ENCODE results near the gene EFCC1.
A peak's percentile ranks its signal among the peaks of the same experiment; 100 is the strongest.

EFCC1 gene

DNA sequence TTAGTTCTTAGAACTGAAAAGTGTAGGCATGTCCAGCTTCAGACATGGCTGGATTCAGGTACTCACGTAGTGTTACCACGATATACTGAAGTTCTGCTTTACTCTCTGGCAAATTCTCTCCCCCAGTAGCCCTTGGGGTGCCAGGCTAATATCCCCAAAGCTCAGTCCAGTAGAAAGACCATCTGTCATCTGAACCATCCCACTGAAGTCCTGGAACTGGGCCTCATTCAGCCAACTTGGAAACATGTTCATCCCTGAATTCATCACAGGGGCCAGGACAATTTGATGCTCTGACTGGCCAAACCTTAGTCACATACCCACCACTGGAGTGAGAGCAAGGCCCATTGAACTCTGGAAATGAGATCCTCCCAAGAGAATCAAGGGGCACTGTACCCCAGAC is 8.2 kb downstream of the EFCC1 start:
- Histone ChIP-seq H3K27me3 (ENCODE audit: control insufficient read depth, insufficient read depth, low read length) (no peaks in the 10 kb centered on the region), H3K9me3 (ENCODE audit: control insufficient read depth, low read length) (no peaks in the 10 kb centered on the region), H3K4me3 (ENCODE audit: low read length) (no peak overlapping the region), H3K36me3 (ENCODE audit: control insufficient read depth, insufficient read depth, low read length) (no peaks in the 10 kb centered on the region), H3K4me1 (ENCODE audit: control insufficient read depth, insufficient read depth, low read length) (peaks cover 19% of the 10 kb centered on the region), H3K9ac (ENCODE audit: low read length) (no peak overlapping the region)

DNA sequence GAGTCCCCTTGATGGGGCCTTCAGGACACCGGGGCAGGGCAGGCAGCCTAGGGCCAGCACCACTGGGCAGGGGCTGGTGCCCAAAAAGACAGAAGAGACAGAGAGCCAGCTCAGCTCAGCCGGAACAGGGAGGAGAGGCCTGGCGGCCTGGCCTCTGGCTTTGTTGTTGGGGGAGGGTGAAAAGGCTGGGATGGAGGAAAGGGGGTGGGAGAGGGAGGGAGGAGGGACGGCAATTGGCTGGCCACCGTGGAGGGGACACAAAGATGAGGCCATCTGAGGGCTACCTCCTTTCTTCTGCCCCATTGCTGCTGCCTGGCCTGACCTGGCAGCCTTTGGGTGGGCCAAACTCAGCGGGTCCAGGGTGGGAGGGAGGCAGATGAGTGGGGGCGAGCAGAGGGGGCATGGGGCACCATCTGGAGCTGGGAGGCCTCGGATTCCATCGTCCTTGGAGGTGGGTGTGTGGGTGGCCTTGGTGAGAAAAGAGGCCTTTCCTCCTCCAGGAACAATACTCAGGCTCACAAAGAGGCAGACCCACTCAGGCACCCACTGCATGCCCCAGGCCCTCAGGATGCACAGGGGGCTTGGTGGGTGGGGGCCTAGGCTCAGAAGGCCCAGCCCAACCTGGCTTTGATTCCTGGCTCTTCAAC is 9.3 kb downstream of the EFCC1 start:
- peaks cover 7% of the 10 kb centered on the region for H3K4me1 ChIP-seq (ENCODE audit: control insufficient read depth, insufficient read depth, low read length)
- no peak overlapping the region for H3K4me3 ChIP-seq (ENCODE audit: low read length)
- no peaks in the 10 kb centered on the region for H3K27me3 ChIP-seq (ENCODE audit: control insufficient read depth, insufficient read depth, low read length)
- H3K9me3 ChIP-seq (ENCODE audit: control insufficient read depth, low read length), result no peaks in the 10 kb centered on the region
- H3K36me3 ChIP-seq (ENCODE audit: control insufficient read depth, insufficient read depth, low read length), result no peaks in the 10 kb centered on the region
- H3K9ac ChIP-seq (ENCODE audit: low read length), result no peak overlapping the region

GRCh38 chr3:129013491-129013891 is 12.4 kb downstream of the EFCC1 start:
- no peaks in the 10 kb centered on the region for H3K36me3 ChIP-seq (ENCODE audit: control insufficient read depth, insufficient read depth, low read length)
- H3K4me3 ChIP-seq (ENCODE audit: low read length), result no peak overlapping the region
- no peaks in the 10 kb centered on the region for H3K9me3 ChIP-seq (ENCODE audit: control insufficient read depth, low read length)
- peaks cover 15% of the 10 kb centered on the region for H3K4me1 ChIP-seq (ENCODE audit: control insufficient read depth, insufficient read depth, low read length)
- H3K27me3 ChIP-seq (ENCODE audit: control insufficient read depth, insufficient read depth, low read length), result no peaks in the 10 kb centered on the region
- no peak overlapping the region for H3K9ac ChIP-seq (ENCODE audit: low read length)

DNA sequence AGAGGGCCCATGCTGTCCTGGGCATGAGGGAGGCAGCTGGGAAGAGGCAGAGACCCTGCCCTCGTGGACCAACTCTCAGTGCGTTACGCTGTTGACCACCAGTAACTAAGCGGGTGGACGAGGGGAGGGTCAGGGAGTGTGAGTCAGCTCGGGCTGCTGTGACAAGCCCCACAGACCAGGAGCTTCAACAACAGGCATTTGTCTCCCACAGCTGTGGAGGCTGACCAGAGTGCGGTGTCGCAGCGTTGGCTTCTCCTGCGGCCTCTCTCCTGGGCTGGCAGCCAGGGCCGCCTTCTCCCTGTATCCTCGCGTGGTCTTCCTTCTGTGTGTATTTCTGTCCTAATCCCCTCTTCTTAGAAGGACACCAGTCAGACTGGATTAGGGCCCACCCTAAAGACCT is 13.0 kb downstream of the EFCC1 start:
- Histone ChIP-seq H3K36me3 (ENCODE audit: control insufficient read depth, insufficient read depth, low read length) (no peaks in the 10 kb centered on the region), H3K4me3 (ENCODE audit: low read length) (no peak overlapping the region), H3K9ac (ENCODE audit: low read length) (no peak overlapping the region), H3K9me3 (ENCODE audit: control insufficient read depth, low read length) (no peaks in the 10 kb centered on the region), H3K4me1 (ENCODE audit: control insufficient read depth, insufficient read depth, low read length) (peaks cover 15% of the 10 kb centered on the region), H3K27me3 (ENCODE audit: control insufficient read depth, insufficient read depth, low read length) (no peaks in the 10 kb centered on the region)

DNA sequence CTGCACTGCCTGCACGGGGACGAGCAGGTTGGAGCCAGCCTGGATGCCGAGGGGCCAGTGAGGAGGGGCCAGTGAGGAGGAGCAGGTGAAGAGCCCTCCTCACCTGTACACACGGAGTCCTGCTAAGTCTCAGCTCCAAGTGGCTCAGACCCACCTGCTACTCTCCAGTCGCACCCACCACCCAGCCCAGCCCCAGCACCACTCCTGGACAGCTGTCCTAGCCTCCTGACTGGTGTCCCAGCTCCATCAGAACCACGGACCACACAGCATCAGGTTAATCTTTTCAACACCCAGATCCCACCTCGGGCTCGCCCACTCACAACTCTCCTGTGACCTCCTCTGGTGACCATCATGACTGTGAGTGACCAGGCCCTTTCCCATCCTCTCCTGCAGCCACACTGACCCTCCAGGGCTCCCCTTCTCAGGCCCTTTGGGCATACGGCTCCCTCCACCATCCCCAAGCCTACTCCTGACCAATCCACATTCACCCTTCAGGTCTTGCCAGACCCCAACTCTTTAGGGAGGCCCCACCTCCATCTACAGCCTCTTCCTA is 13.8 kb downstream of the EFCC1 start:
- H3K9ac ChIP-seq (ENCODE audit: low read length), result no peak overlapping the region
- no peak overlapping the region for H3K4me3 ChIP-seq (ENCODE audit: low read length)
- H3K27me3 ChIP-seq (ENCODE audit: control insufficient read depth, insufficient read depth, low read length), result no peaks in the 10 kb centered on the region
- no peaks in the 10 kb centered on the region for H3K9me3 ChIP-seq (ENCODE audit: control insufficient read depth, low read length)
- peaks cover 15% of the 10 kb centered on the region for H3K4me1 ChIP-seq (ENCODE audit: control insufficient read depth, insufficient read depth, low read length)
- H3K36me3 ChIP-seq (ENCODE audit: control insufficient read depth, insufficient read depth, low read length), result no peaks in the 10 kb centered on the region

GRCh38 chr3:129015388-129016105 is 14.4 kb downstream of the EFCC1 start:
- Histone ChIP-seq H3K36me3 (ENCODE audit: control insufficient read depth, insufficient read depth, low read length) (no peaks in the 10 kb centered on the region), H3K4me3 (ENCODE audit: low read length) (no peak overlapping the region), H3K9me3 (ENCODE audit: control insufficient read depth, low read length) (no peaks in the 10 kb centered on the region), H3K27me3 (ENCODE audit: control insufficient read depth, insufficient read depth, low read length) (no peaks in the 10 kb centered on the region), H3K9ac (ENCODE audit: low read length) (no peak overlapping the region), H3K4me1 (ENCODE audit: control insufficient read depth, insufficient read depth, low read length) (peaks cover 15% of the 10 kb centered on the region)

DNA sequence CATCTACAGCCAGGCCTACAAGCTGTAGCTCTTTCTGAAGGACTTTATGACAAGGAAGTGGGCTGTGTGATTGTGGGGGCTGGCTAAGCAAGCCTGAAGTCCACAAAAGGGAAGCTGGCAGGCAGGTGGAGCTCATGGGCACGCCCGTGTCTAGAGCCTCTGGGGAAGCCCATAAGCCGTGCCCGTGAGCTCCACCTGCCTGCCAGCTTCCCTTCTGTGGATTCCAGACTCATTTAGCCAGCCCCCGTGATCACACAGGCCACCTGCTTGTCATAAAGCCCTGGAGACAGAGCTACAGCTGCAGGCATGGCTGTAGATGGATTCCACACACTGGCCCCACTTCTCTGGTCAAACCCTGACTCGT is 15.2 kb downstream of the EFCC1 start:
- Histone ChIP-seq H3K4me3 (ENCODE audit: low read length) (no peak overlapping the region), H3K4me1 (ENCODE audit: control insufficient read depth, insufficient read depth, low read length) (peaks cover 15% of the 10 kb centered on the region), H3K9me3 (ENCODE audit: control insufficient read depth, low read length) (no peaks in the 10 kb centered on the region), H3K27me3 (ENCODE audit: control insufficient read depth, insufficient read depth, low read length) (no peaks in the 10 kb centered on the region), H3K36me3 (ENCODE audit: control insufficient read depth, insufficient read depth, low read length) (no peaks in the 10 kb centered on the region), H3K9ac (ENCODE audit: low read length) (peak overlapping the region; percentile 35)

DNA sequence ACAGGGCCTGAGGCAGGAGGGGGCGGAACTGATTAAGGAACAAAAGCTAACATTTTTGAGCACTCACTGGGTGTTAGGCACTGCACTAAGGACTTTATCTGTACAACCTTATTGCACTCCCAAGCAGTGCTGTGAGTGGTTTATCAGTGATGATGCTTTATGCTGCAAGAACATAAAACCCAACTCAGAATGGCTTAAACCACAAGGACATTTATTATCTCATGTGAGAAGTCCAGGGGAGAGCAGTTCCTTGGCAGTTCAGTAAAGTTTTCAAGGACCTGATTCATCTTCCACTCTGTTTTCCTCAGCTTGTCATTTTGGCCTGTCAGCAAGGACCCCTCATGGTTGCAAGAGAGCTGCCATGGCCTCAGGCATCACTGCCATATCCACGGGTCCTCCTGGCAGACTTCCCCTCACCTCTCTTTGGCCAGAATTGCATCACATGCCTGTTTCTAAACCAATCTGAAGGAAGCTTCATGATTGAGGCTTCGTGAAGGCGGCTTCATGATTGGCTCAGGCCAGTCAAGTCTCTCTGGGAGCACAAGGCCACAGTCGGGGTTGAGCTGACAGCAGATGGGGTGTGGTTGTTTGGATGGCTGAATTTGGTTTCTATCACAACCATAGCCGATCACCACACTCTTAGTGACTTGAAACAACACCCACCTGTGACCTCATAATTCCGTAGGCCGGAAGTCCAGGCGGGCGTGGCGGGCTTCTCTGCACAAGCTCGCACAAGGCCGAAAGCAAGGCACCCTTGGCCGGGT is 15.8 kb downstream of the EFCC1 start:
- Histone ChIP-seq H3K9ac (ENCODE audit: low read length) (no peak overlapping the region), H3K36me3 (ENCODE audit: control insufficient read depth, insufficient read depth, low read length) (no peaks in the 10 kb centered on the region), H3K9me3 (ENCODE audit: control insufficient read depth, low read length) (no peaks in the 10 kb centered on the region), H3K4me1 (ENCODE audit: control insufficient read depth, insufficient read depth, low read length) (peaks cover 15% of the 10 kb centered on the region), H3K27me3 (ENCODE audit: control insufficient read depth, insufficient read depth, low read length) (no peaks in the 10 kb centered on the region), H3K4me3 (ENCODE audit: low read length) (no peak overlapping the region)

- H3K9me3 ChIP-seq (ENCODE audit: control insufficient read depth, low read length), result no peaks in the 10 kb centered on the region
- H3K36me3 ChIP-seq (ENCODE audit: control insufficient read depth, insufficient read depth, low read length), result no peaks in the 10 kb centered on the region
- no peak overlapping the region for H3K9ac ChIP-seq (ENCODE audit: low read length)
- no peaks in the 10 kb centered on the region for H3K27me3 ChIP-seq (ENCODE audit: control insufficient read depth, insufficient read depth, low read length)
- peaks cover 15% of the 10 kb centered on the region for H3K4me1 ChIP-seq (ENCODE audit: control insufficient read depth, insufficient read depth, low read length)
- no peak overlapping the region for H3K4me3 ChIP-seq (ENCODE audit: low read length)
Observed at GRCh38 chr3:129017484-129017899, 16.4 kb downstream of the EFCC1 start.

- Histone ChIP-seq H3K36me3 (ENCODE audit: control insufficient read depth, insufficient read depth, low read length) (no peaks in the 10 kb centered on the region), H3K4me1 (ENCODE audit: control insufficient read depth, insufficient read depth, low read length) (peaks cover 15% of the 10 kb centered on the region), H3K4me3 (ENCODE audit: low read length) (no peak overlapping the region), H3K27me3 (ENCODE audit: control insufficient read depth, insufficient read depth, low read length) (no peaks in the 10 kb centered on the region), H3K9me3 (ENCODE audit: control insufficient read depth, low read length) (no peaks in the 10 kb centered on the region), H3K9ac (ENCODE audit: low read length) (no peak overlapping the region)
Observed at GRCh38 chr3:129018271-129018670, 17.2 kb downstream of the EFCC1 start.

- H3K9me3 ChIP-seq (ENCODE audit: control insufficient read depth, low read length), result no peaks in the 10 kb centered on the region
- peaks cover 15% of the 10 kb centered on the region for H3K4me1 ChIP-seq (ENCODE audit: control insufficient read depth, insufficient read depth, low read length)
- no peak overlapping the region for H3K4me3 ChIP-seq (ENCODE audit: low read length)
- H3K36me3 ChIP-seq (ENCODE audit: control insufficient read depth, insufficient read depth, low read length), result no peaks in the 10 kb centered on the region
- no peaks in the 10 kb centered on the region for H3K27me3 ChIP-seq (ENCODE audit: control insufficient read depth, insufficient read depth, low read length)
- H3K9ac ChIP-seq (ENCODE audit: low read length), result no peak overlapping the region
Observed at GRCh38 chr3:129018751-129019150, 17.6 kb downstream of the EFCC1 start.

- no peaks in the 10 kb centered on the region for H3K9me3 ChIP-seq (ENCODE audit: control insufficient read depth, low read length)
- H3K9ac ChIP-seq (ENCODE audit: low read length), result no peak overlapping the region
- H3K4me1 ChIP-seq (ENCODE audit: control insufficient read depth, insufficient read depth, low read length), result peaks cover 15% of the 10 kb centered on the region
- no peak overlapping the region for H3K4me3 ChIP-seq (ENCODE audit: low read length)
- H3K36me3 ChIP-seq (ENCODE audit: control insufficient read depth, insufficient read depth, low read length), result no peaks in the 10 kb centered on the region
- no peaks in the 10 kb centered on the region for H3K27me3 ChIP-seq (ENCODE audit: control insufficient read depth, insufficient read depth, low read length)
Observed at GRCh38 chr3:129019266-129019665, 18.2 kb downstream of the EFCC1 start.

Data from mucosa of stomach (tissue), 1 donor.